ENCODE results near the gene MBD2. TPM values are rescaled to one million over a fixed set of nuclear protein-coding genes. Genes with fewer than 3 reads are reported as not detected.

The MBD2 gene
- total and polyA plus RNA-seq, 2 of the 8 experiments (the other 6 are each of a cell fraction or from before 2014, with no cell fraction given) = 36.2 to 52.7 TPM

DNA sequence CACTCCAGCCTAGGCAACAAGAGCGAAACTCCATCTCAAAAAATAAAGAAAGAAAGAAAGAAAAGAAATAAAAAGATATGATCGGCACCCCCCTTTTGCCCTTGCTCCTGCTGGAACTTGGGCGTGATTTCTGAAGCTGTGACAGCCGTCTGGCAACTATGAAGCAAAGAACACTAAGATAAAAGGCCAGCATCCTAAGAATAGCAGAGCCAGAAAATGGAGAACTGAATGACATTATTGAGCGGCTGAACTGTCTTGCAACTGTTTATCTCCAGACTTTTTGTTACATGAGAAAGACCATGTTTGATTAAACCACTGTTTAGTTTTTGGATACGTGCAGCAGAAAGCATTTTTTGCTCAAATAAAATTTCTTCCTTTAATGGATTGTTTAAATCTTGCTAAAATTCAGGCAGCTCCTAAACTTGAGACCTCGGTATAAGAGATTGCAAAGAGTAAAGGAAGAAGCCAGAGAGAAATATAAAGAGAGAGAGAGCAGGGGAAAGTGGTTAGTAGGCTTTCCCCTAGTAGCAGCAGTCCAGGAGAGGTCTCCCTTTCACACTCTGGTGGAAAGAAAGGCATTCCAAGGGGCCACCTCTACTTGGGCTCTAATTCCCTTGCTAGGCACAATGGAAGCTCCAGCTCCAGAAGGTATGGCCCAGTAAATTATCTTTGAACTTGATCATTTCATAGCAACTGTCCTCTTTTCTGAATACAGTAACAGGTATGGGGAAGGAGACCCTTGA is 8.2 kb upstream of the MBD2 start (continued):
- TF ChIP-seq, protein P1, sequence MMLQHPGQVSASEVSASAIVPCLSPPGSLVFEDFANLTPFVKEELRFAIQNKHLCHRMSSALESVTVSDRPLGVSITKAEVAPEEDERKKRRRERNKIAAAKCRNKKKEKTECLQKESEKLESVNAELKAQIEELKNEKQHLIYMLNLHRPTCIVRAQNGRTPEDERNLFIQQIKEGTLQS (IDR thresholded peaks at IDR 0.05; ENCODE audit: insufficient read depth, low read depth, low read length) = no peak
- 0 out of 2 replicates have a peak, but pooled peaks have one; percentile 45 for TF ChIP-seq TEAD4 (IDR thresholded peaks at IDR 0.05; ENCODE audit: low read depth, low read length)
- TF ChIP-seq POLR2A (IDR thresholded peaks at IDR 0.05; ENCODE audit: control extremely low read depth in 1 of 2, low read depth in 2 of 2, low read length in 2 of 2) = no peak
- no peak for TF ChIP-seq CEBPB (IDR thresholded peaks at IDR 0.05; ENCODE audit: low read depth, low read length)
- TF ChIP-seq EZH2 (IDR thresholded peaks at IDR 0.05; ENCODE audit: low read depth, low read length, severe bottlenecking) = no peak
- no peak for TF ChIP-seq BACH1 (IDR thresholded peaks at IDR 0.05; ENCODE audit: low read length)
- TF ChIP-seq PHF8 (conservative IDR thresholded peaks at IDR 0.05; ENCODE audit: low read depth, low read length) = no peak
- TF ChIP-seq CBX8 (IDR thresholded peaks at IDR 0.05; ENCODE audit: borderline replicate concordance, low read depth, low read length) = no peak
- no peak for TF ChIP-seq RBBP5 (IDR thresholded peaks at IDR 0.05; ENCODE audit: borderline replicate concordance, low read depth, low read length)
- no peak for TF ChIP-seq TCF12 (IDR thresholded peaks at IDR 0.05; ENCODE audit: low read depth, low read length)
- TF ChIP-seq KDM4A (IDR thresholded peaks at IDR 0.05; ENCODE audit: low read depth, low read length, severe bottlenecking) = no peak
- no peak for TF ChIP-seq BRCA1 (IDR thresholded peaks at IDR 0.05; ENCODE audit: low read depth, low read length)
- no peak for TF ChIP-seq CHD2 (IDR thresholded peaks at IDR 0.05; ENCODE audit: low read length)
- no peak for TF ChIP-seq NANOG (IDR thresholded peaks at IDR 0.05; ENCODE audit: insufficient read depth, low read depth, low read length, poor library complexity, severe bottlenecking)
- no peak for TF ChIP-seq BCL11A (IDR thresholded peaks at IDR 0.05; ENCODE audit: low read depth in 2 of 2, low read length in 2 of 2)
- no peak for TF ChIP-seq ASH2L (IDR thresholded peaks at IDR 0.05; ENCODE audit: low read length)
- TF ChIP-seq JUND (IDR thresholded peaks at IDR 0.05; ENCODE audit: low read length) = no peak

All from H1 (cell line).